ENCODE results near the gene VWF.
A peak's percentile ranks its signal among the peaks of the same experiment; 100 is the strongest.
"Not testable (repeated sequence)": the region's sequence is repeated elsewhere in the genome, so short reads cannot be mapped to it uniquely, and the experiment has no call there.

Gene VWF

DNA sequence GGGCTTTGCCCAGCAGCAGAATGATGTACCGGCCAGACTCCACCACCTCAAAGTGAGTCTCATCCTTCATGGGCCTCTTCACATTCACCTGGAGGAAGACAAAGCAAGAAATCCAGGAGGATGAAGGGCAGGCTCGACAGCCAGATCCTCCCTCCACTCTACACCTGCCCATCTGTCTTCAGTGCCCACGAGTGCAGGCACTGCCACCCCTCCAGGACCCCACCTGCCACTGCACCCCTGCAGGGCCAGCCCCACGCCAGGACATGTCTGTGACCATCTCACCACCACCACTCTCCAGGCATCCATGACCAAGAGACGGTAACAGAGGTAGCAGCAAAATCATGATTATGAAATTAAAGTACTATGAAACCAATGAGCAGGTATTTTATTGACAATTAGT, 95.1 kb downstream of the VWF start:
- no peak for DNase-seq

DNA sequence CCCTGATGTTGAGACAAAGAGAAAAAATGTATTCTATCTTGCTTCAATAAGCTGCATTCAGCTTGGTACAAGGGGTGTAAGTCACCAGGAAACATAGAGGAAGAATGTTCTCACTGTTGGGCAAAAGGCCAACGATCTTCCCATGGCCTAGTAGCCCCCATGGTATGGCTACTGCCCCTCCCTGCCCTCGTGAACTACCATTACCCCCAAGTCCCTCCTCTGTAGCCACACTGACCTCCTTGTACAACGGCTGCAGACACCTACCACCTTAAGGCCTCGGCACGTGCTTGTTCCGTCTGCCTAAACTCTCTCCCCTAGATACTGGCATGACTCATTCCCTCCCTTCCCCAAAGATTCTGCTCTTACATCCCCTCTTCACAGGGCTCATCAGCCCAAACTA, 97.5 kb downstream of the VWF start:
- no peak for DNase-seq

- DNase-seq, result not testable (repeated sequence)
These were observed 98.7 kb downstream of the VWF start for GRCh38 chr12:6025703-6026298.

- not testable (repeated sequence) for DNase-seq
These were observed 100.4 kb downstream of the VWF start for GRCh38 chr12:6024066-6024465.

DNA sequence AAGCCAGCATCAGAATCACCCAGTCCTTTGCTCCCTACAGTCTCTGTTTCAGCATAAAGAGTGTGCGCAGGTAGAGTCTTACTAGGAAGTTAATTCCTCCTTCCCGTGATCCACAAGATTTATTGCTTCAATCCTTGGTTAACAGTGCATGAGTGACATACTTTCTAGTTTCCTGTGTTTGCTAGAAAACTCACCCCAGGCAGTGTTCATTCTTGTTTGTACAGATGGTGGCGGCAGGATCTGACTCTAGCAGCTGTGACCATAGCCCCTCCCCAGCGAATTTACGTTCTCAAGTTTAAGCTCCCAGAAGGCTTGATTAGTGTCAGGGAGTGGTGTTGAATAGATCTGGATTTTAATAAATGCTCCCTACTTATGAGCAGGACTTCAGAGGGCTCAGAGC, 103.5 kb downstream of the VWF start:
- no peak for DNase-seq

- not testable (repeated sequence) for DNase-seq
These were observed 104.0 kb downstream of the VWF start for GRCh38 chr12:6020511-6020910.

- DNase-seq, result not testable (repeated sequence)
These were observed 105.2 kb downstream of the VWF start for GRCh38 chr12:6019256-6019655.

DNA sequence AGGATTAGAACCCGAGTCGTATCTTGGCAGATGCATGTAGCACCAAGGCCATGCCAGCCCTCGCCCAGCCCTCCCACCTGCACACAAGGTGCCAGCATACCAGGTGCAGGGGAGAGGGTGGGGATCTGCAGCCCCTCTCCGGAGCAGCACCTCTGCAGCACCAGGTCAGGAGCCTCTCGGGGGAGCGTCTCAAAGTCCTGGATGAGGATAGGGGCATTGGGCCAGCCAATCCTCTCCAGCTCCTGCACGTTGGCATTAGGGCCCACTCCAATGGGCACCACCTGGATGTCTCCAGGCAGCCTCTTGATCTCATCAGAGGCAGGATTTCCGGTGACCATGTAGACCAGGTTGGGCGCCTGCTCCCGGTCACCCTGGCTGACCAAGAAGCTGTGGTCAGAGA, 106.2 kb downstream of the VWF start:
- DNase-seq, result no peak

GRCh38 chr12:6016756-6017155, 107.7 kb downstream of the VWF start:
- no peak for DNase-seq

DNA sequence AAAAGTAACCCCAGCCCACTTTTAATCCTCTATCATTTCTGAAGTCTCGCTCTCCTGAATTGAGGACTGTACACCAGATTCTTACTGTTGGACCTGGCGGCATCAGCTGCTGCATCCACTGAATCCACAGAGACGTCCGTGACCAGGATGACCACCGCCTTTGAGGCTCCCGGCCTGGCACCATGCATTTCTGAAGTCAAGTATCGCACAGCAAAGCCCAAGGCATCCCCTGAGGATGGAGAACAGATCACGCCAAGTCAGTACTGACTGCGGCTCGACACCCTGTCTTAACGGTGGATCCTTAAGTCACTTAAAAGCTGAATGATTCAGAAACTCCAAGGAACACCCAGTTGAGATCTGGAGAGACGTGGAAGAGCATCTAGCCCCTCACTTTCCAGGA, 108.5 kb downstream of the VWF start:
- DNase-seq, result not testable (repeated sequence)

GRCh38 chr12:6015271-6015670, 109.2 kb downstream of the VWF start:
- DNase-seq, result not testable (repeated sequence)

DNA sequence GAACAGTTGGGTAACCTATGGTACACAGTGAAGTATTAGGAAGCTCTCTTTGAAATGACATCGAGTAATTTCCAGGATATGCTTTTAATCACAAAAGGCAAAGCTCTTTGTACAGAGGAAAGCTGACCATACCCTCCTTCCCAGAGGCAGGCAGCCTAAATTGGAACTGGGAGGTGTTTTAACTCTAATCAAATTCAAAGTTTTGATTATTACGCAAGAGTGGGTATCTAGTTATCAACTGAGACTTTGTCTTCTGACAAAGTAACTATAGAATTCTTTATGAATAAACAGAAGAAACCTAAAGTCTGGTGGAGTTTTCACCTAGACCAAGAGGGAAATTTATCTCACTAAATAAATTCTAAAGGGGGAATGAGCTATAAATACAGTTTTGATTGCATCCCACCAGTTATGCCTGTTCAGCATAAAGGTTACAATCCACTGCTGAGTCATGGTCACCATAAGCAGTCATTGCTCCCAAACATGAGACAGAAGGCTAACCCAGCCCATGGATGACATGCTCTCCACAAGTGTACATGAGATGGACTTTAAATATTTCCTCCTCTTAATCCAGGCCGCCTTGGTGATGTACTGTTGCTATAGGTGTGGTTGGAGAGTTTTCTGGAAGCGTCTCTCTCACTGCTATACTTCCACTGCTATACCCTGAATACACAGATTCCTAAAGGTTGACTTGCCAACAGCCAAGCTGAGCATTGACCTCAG, 113.7 kb downstream of the VWF start:
- DNase-seq, result not testable (repeated sequence)

DNA sequence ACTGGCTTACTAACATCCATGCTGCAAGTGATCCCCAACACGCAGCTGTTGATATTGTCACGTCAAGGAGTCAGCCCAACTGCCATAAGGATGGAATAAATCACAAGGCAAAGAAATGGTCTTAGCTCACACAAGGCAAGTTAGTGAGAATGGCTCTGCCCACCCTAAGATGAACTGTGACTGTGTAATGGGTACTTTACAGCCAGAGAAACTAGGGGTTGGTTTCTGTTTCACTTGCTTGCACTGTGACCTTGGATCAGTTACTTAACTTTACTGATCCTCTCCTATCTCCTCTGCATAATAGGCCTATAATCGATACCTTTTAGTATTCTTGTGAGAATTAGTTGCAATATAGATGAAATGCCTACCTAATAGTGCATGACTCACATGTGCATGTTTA, 127.2 kb downstream of the VWF start:
- no peak for DNase-seq

- no peak for DNase-seq
These were observed 128.0 kb downstream of the VWF start for GRCh38 chr12:5996459-5996858.

- DNase-seq, result no peak
These were observed 134.8 kb downstream of the VWF start for GRCh38 chr12:5989621-5990020.

- DNase-seq, result peak; percentile 76 to 78
These were observed 135.8 kb downstream of the VWF start for GRCh38 chr12:5988659-5989116.

DNA sequence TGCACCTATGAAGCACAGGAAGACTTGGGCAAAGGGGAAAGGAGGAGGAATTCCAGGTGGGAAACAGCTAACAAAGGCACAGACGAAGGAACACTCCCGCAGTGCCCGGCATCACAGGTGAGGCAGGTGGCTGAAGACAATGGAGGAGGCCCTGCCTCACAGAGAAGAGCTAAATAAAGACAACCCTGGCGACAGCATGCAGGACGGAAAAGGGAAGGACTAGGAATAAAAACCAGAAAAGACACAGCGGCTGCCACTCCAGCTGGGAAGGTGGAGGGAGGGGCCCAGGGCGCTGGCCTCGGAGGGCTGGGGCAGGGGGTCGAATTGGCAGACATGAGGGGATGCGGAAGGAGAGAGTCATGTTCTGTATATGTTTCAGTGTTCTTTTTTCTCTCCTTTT, 136.4 kb downstream of the VWF start:
- no peak for DNase-seq

DNA sequence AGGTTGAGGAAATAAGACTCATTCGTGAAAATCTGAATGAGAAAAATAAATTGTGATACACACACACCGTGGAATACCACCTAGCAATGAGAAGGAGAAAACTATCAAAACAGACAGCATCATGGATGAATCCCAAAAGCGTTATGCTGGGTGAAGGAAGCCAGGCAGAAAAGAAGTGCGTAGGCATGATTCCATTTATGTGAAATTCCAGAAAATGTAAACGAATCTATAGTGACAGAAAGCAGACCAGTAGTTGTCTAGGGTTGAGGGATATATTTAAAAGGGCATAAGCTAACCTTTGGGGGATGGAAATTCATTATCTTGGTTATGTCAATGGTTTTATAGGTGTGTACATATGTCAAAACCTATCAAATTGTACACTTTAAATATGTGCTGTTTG, 136.9 kb downstream of the VWF start:
- no peak for DNase-seq

GRCh38 chr12:5985471-5985870, 139.0 kb downstream of the VWF start:
- no peak for DNase-seq

DNA sequence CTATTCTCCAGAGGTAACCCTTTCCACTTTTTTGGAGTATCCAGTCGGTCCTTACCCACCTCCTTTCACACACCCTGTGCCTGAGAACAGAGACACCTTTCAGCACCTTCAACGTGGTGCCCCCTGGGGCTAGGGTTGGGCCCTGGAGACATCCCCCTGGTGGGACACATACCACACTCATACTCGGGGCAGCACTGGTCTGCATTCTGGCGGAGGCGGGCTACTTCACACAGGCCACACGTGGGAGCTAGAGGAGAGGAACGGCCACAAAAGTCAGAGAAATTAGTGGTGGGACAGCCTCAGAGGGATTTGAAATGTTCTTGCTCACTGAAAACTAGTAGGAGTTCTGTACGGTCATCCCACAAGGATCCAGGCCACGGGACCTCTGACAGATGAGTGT, 139.6 kb downstream of the VWF start:
- DNase-seq, result no peak

DNA sequence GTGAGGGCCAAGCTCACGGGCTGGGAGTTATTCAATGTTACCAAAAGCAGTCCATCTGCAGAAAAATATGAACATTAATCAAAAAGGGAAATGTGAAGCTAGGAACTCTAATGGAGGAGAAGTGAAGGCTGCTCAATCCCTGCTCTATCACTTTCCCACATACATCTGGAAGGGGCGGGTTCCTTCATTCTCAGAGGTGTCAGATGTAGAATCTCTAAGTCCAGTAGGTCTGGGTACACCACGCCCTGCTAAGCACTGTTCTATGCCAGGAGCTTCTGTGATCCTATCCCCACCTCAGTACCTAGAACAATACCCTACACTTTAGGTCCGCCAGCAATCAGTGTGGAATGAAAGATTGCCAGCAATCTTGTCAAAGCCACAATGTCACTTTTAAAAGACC, 142.4 kb downstream of the VWF start:
- no peak for DNase-seq

- DNase-seq, result no peak
These were observed 146.9 kb downstream of the VWF start for GRCh38 chr12:5977556-5977955.

GRCh38 chr12:5976711-5977110, 147.8 kb downstream of the VWF start:
- DNase-seq, result no peak

DNA sequence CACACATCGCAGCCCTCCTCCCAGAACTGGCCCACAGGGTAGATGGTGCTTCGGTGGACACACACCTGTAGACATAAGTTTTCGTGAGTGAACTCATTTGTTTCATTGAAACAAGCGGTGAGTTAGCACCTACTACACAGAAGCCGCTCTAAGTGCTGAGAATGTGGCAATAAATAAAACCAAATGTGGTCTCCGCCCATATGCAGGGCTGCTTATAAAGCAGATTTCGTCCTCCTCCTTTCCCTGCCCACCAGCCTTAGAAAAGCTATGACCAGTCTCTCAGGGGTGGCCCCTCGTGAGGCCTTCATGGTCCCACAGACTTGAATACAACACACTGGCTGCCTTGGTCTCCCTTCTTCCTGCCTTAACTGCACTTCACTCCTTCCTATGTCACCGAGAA, 148.3 kb downstream of the VWF start:
- no peak for DNase-seq

Measured in activated CD4-positive, alpha-beta T cell treated with anti-CD3 and anti-CD28 coated beads, Interleukin-2, amount 50 U/mL, for 48 hours (primary cell).